Peyer's patch (tissue), 4 donors: ENCODE results near the gene MMD2.

Source experiments
- CTCF ChIP-seq, 6 experiments: fragments of 450-650 bp in 4 of 6; fragments of 200-600 bp in 2 of 6; sonication (generic) in 1 of 6; IDR thresholded peaks; one replicate each; pipeline ENCODE4 v1.5.1; 2017 to 2019; ENCODE audit warnings: antibody characterized with exemption in 6 of 6, mild to moderate bottlenecking in 3 of 6, moderate library complexity in 1 of 6
- POLR2A ChIP-seq, 2 donors: fragments of 450-650 bp; IDR thresholded peaks; one replicate each; pipeline ENCODE4 v1.5.1; 2017; ENCODE audit warnings: antibody characterized with exemption in 2 of 2, mild to moderate bottlenecking in 2 of 2, moderate library complexity in 2 of 2

GRCh38 chr7:4884164-4884563 is 74.8 kb downstream of the MMD2 start:
- no peak for TF ChIP-seq CTCF (IDR thresholded peaks at IDR 0.05)
- no peak for TF ChIP-seq POLR2A (IDR thresholded peaks at IDR 0.05)
